MCF 10A (cell line): ENCODE results near the gene ERCC1. TPM values are rescaled to one million over a fixed set of nuclear protein-coding genes. Genes with fewer than 3 reads are reported as not detected.
A peak's percentile ranks its signal among the peaks of the same experiment; 100 is the strongest.

Experiments used
- BruUV-seq: library from RNA; stranded (reverse); fragments of 400-500 nt; replicated peaks from 2 replicates; lab custom pipeline; 2021; lab: Mats Ljungman, UMichigan
- CTCF ChIA-PET: fragments of 300-600 bp; sonication (Branson Sonifier 250); formaldehyde crosslinking; extraction: SDS; loops from one replicate; lab custom pipeline; 2021; ENCODE audit warnings: antibody characterized with exemption, inconsistent platforms; lab: Yijun Ruan, JAX
- POLR2A ChIA-PET: fragments of 300-600, 350-650 bp; sonication (Branson Sonifier 250); formaldehyde crosslinking; extraction: SDS; loops from one replicate; lab custom pipeline; 2020; ENCODE audit warnings: antibody characterized with exemption, inconsistent platforms; lab: Yijun Ruan, JAX
- DNase-seq: peaks from one replicate; pipeline ENCODE4 v3.0.0-alpha.2; 2018; ENCODE audit not compliant: unreplicated experiment
- H3K27ac Mint-ChIP-seq: one replicate; pipeline ENCODE4 v1.8.0; 2022; ENCODE audit warnings: mild to moderate bottlenecking, low read depth, mixed read lengths; ENCODE audit not compliant: unreplicated experiment
- H3K27me3 Mint-ChIP-seq: one replicate; pipeline ENCODE4 v1.8.0; 2022; ENCODE audit warnings: mixed read lengths; ENCODE audit not compliant: insufficient read depth, unreplicated experiment
- H3K36me3 Mint-ChIP-seq: one replicate; pipeline ENCODE4 v1.8.0; 2022; ENCODE audit warnings: mild to moderate bottlenecking, moderate library complexity, mixed read lengths; ENCODE audit not compliant: insufficient read depth, unreplicated experiment
- H3K4me1 Mint-ChIP-seq: one replicate; pipeline ENCODE4 v1.8.0; 2022; ENCODE audit warnings: mixed read lengths; ENCODE audit not compliant: insufficient read depth, unreplicated experiment
- H3K4me3 Mint-ChIP-seq: one replicate; pipeline ENCODE4 v1.8.0; 2022; ENCODE audit warnings: mild to moderate bottlenecking, moderate library complexity, mixed read lengths; ENCODE audit not compliant: unreplicated experiment
- H3K9me3 Mint-ChIP-seq: one replicate; pipeline ENCODE4 v1.8.0; 2022; ENCODE audit warnings: mixed read lengths; ENCODE audit not compliant: unreplicated experiment
- CTCF ChIP-seq: fragments of 200-600 bp; IDR thresholded peaks from one replicate; pipeline ENCODE4 v1.8.0; 2022; ENCODE audit warnings: antibody characterized with exemption, mild to moderate bottlenecking; ENCODE audit not compliant: unreplicated experiment
- intact Hi-C: fragments of 100-400 bp; cut with micrococcal nuclease; formaldehyde crosslinking; loops from 2 replicates; pipeline ENCODE4 v1.14.1; 2022
- total RNA-seq: library from RNA; stranded (reverse); gene quantifications from 2 replicates; pipeline ENCODE4 v1.2.3, GENCODE V29; 2022

Gene ERCC1
- total RNA-seq, 1 experiment from 2014 or later: 227 TPM

GRCh38 chr19:45405435-45406225, 18.1 kb downstream of the ERCC1 start:
- POLR2A ChIA-PET: interaction anchor here (0.6 to 6.6 kb wide), 20 partner anchors 10 to 311 kb away, joined by 3 to 82 read pairs (median 5); partner anchors contain the start of genes ERCC1, FOSB and VASP
- no TSS peak for BruUV-seq
- H3K27me3 Mint-ChIP-seq: no peaks in the 10 kb centered on the region
- H3K4me1 Mint-ChIP-seq: peaks cover 25% of the 10 kb centered on the region
- intact Hi-C loops: loop anchor here (1.0 to 2.0 kb wide), 2 partner anchors 18 to 29 kb away; partner anchors contain the start of gene ERCC1
- no peaks in the 10 kb centered on the region for H3K9me3 Mint-ChIP-seq
- H3K36me3 Mint-ChIP-seq: peaks cover 24% of the 10 kb centered on the region
- H3K27ac Mint-ChIP-seq: peak overlapping the region; percentile 96
- peak; percentile 96 for DNase-seq
- CTCF ChIA-PET: interaction anchor here (0.7 to 2.7 kb wide), 4 partner anchors 12 to 80 kb away, joined by 3 to 11 read pairs (median 8); partner anchors contain the start of gene FOSB
- TF ChIP-seq CTCF: no peak
- peak overlapping the region; percentile 96 for H3K4me3 Mint-ChIP-seq

- CTCF ChIA-PET: interaction anchor here (0.6 to 2.7 kb wide), 9 partner anchors 14 to 237 kb away, joined by 3 to 11 read pairs (median 5); partner anchors contain the start of gene FOSB
- no peaks in the 10 kb centered on the region for H3K9me3 Mint-ChIP-seq
Measured at GRCh38 chr19:45404557-45405434, 18.9 kb downstream of the ERCC1 start, which contains the start of gene PPP1R13L. PPP1R13L (minus strand) TSS chr19:45405069; CDS start chr19:45398318, 6,751 bp downstream.

DNA sequence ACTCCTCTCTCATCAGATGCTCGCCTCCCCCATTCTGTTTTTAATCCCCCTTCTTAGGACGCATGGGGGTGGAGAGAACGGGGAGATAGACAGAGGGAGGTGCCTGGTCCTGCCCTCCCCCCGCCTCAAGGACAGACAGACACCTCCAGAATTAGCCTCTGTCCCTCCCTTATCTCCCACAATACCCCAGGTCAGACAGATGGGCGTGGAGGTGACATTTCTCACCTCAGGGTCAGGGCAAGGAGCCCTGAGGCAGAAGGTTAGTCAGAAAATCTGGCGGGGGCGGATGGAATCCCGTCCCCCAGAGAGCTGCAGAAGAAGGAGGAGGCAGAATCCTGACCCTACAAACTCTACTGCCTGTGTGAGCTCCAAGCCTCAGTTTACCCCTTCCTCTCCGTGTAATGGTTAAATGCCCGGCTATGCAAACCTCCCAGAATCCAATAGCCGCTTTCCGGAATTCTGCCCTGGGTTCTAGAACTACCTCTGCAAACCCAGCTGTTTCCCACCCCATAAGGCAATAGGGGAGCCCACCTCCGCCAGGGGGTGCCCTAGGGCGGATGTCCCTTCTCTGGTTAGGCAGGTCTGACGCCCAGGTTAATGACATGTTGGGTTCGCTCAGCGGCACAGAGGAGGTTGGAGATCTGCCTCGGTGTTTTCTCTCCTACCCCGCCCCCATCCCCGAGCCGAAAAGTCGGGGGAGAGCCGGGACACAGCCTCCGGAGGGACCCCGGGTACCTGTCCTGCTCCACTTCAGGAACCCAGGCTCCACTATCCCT, 19.7 kb downstream of the ERCC1 start:
- peak; percentile 74 for TF ChIP-seq CTCF
- POLR2A ChIA-PET: interaction anchor here (0.6 to 6.6 kb wide), 24 partner anchors 11 to 368 kb away, joined by 3 to 82 read pairs (median 4); partner anchors contain the start of genes ERCC1, FOSB, OPA3 and VASP
- peak overlapping the region; percentile 96 for H3K4me3 Mint-ChIP-seq
- peak; percentile 76 for DNase-seq
- peaks cover 21% of the 10 kb centered on the region for H3K4me1 Mint-ChIP-seq
- peak overlapping the region; percentile 96 for H3K27ac Mint-ChIP-seq
- CTCF ChIA-PET: interaction anchor here (0.6 to 2.7 kb wide), 12 partner anchors 13 to 245 kb away, joined by 3 to 11 read pairs (median 3); partner anchors contain the start of gene FOSB
- BruUV-seq: no TSS peak
- no peaks in the 10 kb centered on the region for H3K9me3 Mint-ChIP-seq
- H3K36me3 Mint-ChIP-seq: peaks cover 23% of the 10 kb centered on the region
- intact Hi-C loops: loop anchor here (2.0 kb wide), 1 partner anchor 27 kb away; no protein-coding TSS in a partner anchor
- no peaks in the 10 kb centered on the region for H3K27me3 Mint-ChIP-seq

More at GRCh38 chr19:45404557-45405434, 18.9 kb downstream of the ERCC1 start, which contains the start of gene PPP1R13L:
- POLR2A ChIA-PET: interaction anchor here (0.6 to 6.6 kb wide), 22 partner anchors 10 to 374 kb away, joined by 3 to 82 read pairs (median 4); partner anchors contain the start of genes ERCC1, FOSB, OPA3 and VASP
- Mint-ChIP-seq H3K27me3 (no peaks in the 10 kb centered on the region), H3K4me1 (peaks cover 25% of the 10 kb centered on the region), H3K4me3 (peak within 1 kb of the TSS; percentile 96), H3K36me3 (peaks cover 29% of the 10 kb centered on the region), H3K27ac (peak within 1 kb of the TSS; percentile 96)
- peak; percentile 96 for DNase-seq
- TSS peak; percentile 46 for BruUV-seq
- TF ChIP-seq CTCF: no peak
- intact Hi-C loops: loop anchor here (1.0 to 2.0 kb wide), 2 partner anchors 19 to 28 kb away; partner anchors contain the start of gene ERCC1
